ENCODE data around the gene CUEDC1.
A peak's percentile ranks its signal among the peaks of the same experiment; 100 is the strongest.

Gene CUEDC1, protein sequence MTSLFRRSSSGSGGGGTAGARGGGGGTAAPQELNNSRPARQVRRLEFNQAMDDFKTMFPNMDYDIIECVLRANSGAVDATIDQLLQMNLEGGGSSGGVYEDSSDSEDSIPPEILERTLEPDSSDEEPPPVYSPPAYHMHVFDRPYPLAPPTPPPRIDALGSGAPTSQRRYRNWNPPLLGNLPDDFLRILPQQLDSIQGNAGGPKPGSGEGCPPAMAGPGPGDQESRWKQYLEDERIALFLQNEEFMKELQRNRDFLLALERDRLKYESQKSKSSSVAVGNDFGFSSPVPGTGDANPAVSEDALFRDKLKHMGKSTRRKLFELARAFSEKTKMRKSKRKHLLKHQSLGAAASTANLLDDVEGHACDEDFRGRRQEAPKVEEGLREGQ

DNA sequence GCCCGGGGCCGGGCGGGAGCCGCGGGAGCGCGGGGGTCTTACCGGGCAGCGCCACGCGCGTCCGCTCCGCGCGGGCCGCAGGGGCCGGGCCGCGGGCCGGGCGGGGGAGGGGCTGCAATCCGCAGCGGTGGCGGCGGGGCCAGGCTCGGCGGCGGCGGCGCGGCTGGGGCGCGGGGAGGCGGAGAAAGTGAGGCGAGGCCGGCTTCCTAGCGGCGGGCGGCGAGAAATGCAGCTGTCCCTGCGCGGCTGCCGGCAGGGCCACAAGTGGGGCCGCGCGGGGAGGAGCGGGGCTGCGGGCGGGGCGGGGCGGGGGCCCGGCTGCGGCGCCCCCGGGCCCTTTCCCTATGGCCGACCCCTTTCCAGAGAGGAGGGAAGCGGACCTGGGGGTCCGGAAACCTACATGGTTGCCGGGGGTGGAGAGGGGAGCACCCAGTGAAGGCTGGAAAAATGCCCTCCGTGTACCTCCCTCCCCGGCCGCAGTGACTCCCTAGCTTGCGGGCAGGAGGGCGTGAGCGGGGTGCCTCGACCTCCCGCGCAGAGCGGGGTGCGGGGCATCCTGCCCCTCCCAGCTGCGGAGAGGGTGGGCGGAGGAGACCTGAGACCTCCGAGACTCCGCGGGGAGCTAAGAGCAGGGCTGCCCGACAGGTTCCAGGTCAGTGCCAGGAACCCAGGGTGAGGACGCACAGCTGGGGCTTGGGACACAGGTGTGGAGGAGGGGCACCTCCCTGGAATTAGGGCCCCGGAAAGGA lies at the start of gene CUEDC1:
Gene CUEDC1, minus strand, starts transcription at position 230 of the 749 bp plus-strand sequence. CDS start 69,848 bp downstream, outside the sequence.
- H3K4me3 ChIP-seq (ENCODE audit: low read depth, low read length): peak within 1 kb of the TSS; percentile 50

DNA sequence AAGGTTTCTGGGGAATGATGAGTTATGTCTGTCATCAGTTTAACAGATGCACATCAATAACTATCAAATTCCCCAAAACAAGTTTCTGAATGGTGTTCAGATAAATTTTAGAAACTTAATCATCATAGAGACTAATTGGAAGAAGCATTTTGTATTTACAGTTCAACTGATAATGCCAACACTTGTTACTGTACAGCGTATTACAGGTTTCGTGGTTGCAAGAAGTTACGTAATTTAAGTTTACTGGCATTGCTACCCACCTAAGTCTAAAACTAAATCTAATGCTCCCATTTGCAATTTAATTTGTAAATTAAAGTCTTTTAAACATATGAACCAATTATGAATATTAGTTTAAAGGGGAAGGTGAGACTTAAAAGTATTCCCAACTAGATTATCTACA lies 48.8 kb upstream of the CUEDC1 start:
- no peak overlapping the region for H3K4me3 ChIP-seq (ENCODE audit: low read depth, low read length)

DNA sequence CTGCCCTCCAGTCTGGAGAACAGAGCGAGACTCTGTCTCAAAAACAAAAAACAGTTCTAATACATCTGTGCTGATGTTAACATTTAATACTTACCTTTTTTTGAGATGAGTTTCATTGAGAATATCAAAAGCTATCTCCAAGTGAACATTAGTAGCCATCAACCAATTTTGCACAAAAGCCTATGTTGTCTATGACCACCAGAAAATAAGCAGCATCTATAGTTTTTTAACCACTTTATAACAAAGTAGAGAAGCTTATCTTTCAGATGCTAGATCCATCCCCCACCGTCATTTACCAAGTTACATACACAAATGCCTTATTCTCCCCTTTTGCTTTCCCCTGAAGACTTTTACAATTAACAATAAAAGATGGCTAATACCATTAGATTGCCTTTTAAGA lies 47.8 kb upstream of the CUEDC1 start:
- H3K4me3 ChIP-seq (ENCODE audit: low read depth, low read length): no peak overlapping the region

DNA sequence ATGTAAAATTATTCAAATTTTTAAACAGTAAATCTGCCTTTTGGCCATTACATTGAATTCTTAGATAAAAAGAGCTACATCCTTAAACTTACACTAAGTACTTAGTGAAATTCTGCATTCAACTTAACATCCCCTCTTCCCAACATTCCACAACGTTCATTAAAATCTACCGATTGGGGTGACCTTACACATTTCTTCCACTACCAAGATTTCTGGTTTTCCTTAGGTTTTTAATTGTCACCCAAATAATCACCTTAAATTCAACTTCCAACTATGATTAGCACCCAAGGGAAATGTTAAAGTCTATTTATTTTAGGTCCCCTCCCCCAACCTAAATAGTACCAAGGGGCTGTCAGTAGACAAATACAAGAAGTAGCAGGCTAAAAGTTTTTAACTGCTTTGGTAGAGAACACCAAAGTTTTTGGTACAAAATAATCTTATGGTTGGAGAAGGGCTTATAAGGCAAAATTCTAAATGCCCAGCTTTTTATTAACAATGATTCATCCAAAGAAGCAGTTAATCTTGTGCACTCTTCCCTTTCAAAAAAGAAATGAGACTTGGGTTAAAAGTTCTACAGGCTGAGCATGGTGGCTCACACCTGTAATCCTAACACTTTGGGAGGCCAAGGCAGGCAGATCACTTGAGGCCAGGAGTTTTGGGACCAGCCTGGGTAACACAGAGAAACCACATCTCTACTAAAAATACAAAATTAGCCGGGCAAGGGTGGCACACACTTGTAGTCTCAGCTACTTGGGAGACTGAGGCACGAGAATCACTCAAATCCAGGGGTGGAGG lies 47.1 kb upstream of the CUEDC1 start:
- H3K4me3 ChIP-seq (ENCODE audit: low read depth, low read length): no peak overlapping the region

DNA sequence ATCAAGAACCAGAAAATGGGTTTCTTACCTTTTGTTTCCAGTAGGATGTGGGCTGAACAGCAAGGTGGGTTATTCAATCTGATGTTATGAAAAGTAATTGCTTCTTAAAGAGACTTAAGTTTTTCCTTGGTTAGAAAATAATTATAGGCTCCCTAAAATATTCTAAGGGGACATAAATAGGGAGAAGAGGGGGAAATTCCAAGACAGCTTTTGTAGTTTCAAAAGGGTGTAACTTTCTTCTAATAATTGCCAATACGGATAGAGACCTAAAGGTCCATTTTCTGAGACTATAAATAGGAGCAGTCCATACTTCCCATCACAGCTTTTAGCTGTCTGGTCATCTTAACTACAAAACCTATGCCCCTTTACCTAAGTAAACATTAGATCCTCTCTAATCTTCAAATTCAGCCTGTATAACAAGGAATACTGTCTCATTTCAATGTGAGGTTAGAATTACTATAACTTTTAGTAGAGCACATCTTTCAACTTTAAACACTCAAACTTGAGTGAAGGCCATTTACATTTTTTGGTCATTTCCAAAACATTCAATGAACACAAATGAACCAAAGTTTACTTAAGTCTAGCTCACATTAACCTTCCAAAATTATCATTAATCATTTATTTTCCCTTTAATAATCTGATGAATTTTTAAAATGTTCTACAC lies 46.4 kb upstream of the CUEDC1 start:
- H3K4me3 ChIP-seq (ENCODE audit: low read depth, low read length): no peak overlapping the region

DNA sequence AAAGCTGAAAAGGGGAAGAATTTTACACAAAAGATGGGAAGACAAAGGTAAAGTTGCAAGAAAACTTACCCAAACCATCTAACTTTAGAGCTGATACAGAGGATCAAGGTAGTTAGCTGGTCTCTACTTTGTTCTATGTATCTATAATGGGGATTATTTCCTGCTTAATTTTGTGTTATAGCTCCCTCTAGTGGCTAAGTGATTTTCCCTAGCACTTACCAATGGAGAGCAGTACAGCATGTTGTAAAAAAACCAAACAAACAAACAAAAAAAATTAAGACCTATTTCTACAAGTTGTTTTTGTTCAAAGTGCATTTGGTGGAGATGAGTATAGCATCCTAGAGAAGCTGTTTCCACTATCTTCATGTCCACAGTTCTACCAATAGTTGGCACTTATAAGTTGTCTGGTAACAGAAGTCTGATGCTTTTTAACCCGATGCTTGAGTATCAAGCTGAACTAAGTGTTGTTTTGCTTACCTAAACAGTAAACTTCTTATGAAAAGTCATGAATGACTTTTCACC lies 44.3 kb upstream of the CUEDC1 start:
- no peak overlapping the region for H3K4me3 ChIP-seq (ENCODE audit: low read depth, low read length)

DNA sequence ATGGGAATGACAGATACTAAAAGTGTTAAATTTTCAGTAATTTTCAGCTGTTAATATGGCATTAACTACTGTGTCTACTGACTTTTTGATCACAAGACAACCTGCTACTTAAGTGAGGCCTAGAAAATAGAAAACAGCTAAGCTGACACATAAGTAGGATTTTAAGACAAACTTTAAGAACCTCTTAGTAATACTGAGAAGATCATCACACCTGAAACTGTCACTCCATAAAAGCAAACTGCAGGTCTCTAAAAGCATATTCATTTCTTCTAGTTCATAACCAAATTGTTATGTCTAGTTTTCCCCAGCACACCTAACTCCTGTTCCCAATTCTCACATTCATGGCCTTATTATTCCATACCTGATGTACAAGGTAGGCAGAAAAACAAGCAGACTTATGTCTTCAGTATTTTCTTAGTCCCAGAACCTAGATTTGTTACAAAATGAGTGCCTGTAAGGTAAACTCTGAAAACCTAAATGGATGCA lies 43.8 kb upstream of the CUEDC1 start:
- H3K4me3 ChIP-seq (ENCODE audit: low read depth, low read length): no peak overlapping the region

DNA sequence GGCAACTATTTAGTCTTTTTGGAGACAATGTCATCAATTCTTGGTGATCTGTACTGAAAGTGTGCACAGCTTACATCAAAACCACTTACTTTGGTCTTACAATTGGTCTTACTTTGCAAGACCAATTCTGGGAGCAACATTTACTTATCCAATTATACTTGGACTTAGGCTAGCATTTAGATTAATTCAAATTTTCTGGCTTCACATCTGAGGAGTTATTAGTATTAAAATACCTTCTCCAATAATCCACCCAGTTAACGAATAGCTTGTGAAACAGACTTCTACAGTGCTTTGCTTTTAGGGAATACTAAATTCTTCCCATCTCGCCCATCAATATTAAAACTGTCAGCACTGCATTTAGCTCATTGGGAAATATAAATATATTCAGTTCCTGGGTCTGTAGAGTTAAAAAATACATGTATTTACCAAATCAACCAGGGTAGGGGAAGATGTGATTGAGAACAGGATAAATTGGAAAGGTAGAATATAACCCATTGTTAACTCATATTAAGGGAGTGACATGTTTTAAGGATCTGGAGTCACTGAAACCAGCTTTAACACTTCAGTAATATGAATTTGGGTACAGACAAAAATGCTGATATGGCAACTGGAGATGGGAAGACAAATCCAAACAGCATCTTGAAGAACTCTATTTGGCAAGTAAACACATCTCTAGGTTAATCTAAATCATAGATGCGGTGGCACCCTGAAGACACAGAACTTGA lies 42.0 kb upstream of the CUEDC1 start:
- no peak overlapping the region for H3K4me3 ChIP-seq (ENCODE audit: low read depth, low read length)

DNA sequence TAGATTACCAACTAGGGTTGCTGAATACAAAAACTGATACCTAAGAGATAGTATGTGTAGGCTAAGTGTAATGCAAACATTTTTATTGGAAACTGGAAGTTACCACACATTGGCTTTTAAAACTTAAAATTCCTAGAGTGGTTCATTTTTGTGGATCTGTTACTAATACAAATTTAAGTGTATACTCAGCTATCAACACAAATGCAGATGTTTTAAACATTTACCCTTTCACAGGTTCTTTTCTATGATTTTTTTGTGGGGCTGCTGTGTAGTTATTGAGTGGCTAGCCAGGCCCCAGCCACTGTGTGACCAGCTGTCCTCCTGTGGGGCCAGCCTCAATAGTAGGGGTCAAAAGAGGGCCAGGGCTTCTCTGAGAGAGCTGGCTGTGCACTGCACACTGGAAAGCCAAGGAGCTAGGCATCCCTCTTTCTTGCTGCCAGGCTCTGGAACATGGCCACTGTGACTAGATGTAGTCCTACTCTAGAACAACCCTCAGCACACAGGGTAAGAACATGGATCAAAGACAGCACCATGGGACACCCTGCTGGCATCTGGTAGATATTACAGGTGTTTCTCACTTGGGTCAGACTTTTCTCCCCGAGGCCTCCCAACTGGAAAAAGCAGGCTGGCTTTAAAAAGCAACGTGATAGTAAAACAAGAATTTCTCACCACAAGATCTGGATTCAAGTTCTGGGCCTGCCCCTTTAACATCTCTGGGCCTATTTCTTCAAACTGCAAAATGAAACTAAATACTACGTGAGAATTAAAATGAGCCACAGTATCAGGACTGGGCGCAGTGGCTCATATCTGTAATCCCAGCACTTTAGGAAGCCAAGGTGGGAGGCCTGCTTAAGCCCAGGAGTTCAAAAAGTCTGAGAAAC lies 40.1 kb upstream of the CUEDC1 start:
- H3K4me3 ChIP-seq (ENCODE audit: low read depth, low read length): no peak overlapping the region

DNA sequence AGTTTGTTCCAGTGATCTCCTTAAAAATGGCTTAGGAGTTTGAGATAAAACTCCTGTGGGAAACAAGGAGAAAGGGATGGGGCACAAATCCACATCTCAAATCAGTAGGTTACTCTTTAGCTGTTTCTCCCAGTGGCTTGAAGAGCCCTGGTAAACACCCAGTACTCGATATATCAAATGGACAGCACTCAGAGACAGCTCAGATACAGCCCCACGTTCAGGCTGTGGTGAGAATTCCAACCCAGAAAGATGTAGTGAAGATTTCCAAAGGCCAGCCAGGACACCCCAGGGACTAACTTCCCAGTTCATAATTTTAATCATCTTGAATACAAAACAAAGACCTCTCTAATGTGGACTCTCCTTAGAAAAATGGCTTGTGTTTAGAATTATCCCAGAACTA lies 39.2 kb upstream of the CUEDC1 start:
- no peak overlapping the region for H3K4me3 ChIP-seq (ENCODE audit: low read depth, low read length)

DNA sequence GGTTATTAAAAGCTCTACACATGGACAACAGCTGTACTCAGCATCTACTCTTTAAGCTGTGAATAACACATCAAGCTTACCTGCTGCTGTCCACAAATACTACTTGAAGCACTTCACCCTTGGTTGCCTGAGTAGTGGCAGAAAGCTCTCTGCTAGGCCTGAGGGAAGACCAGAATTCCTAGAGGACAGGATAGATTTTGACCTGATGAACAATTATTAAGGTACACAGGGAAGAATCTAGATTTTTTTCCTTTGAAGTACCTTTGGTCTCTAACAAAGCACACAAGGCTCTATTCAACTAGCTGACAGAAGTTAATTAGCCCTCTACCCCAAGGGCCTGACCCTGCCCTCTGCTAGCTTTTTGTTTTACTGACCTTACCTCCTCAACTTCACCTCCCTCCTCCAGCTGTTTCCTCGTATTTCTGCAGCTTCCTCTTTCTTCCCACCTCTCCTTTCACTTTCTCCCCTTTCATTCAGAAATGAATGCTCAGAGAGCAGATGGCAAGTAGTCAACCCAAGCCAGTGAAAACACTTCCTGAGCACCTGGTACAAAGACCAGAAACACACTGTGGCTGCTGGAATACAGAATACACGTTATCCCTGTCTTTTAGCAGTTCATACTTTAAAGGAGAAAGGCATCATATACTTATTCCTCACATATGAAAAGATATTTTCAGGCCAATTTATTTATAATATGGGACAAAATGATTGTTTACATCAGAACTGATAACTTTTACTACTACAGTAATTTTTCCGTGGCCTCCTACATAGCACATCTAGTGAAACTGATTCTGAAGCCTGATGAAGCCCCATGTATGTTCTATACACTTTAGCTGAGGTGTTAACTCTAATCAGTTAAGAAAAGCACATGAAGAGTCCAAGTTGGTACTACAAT lies 38.5 kb upstream of the CUEDC1 start:
- H3K4me3 ChIP-seq (ENCODE audit: low read depth, low read length): no peak overlapping the region

DNA sequence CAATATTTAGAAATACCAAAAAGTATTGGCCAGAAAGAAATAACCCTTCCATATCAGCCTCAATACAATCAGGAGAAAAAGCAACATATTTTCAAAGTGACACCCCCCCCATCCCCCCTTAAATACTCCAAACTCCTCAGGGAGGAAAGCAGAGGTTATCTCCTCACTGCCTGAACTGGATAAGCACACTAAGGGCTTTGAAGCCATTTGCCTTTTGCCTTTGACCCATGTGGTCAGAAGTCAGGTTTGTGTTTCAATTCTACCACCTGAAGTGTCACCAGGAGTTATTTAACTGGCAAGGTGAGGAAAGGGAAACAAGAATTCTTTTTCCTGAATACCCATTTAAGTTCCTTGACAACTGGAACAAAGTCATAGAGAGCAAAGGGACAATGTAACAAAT lies 36.3 kb upstream of the CUEDC1 start:
- no peak overlapping the region for H3K4me3 ChIP-seq (ENCODE audit: low read depth, low read length)

DNA sequence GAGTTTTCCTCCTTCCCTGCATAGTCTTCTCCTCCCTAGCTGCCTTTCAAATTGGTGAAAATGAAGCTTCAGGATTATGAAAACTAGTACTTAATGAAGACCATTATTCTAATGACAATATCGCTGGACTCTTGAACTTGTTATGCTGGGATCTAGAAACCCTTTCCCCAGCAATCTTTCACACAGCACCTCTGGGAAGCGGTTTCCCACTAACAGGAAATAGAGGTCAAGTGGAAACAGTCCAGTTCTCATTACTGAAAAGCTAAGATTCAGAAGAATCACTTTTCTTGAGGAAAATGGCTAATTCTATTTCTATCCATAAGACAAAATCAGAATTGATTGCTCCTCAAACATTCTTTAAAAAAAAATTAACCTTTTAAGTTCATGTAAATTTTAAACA lies 34.8 kb upstream of the CUEDC1 start:
- H3K4me3 ChIP-seq (ENCODE audit: low read depth, low read length): no peak overlapping the region

DNA sequence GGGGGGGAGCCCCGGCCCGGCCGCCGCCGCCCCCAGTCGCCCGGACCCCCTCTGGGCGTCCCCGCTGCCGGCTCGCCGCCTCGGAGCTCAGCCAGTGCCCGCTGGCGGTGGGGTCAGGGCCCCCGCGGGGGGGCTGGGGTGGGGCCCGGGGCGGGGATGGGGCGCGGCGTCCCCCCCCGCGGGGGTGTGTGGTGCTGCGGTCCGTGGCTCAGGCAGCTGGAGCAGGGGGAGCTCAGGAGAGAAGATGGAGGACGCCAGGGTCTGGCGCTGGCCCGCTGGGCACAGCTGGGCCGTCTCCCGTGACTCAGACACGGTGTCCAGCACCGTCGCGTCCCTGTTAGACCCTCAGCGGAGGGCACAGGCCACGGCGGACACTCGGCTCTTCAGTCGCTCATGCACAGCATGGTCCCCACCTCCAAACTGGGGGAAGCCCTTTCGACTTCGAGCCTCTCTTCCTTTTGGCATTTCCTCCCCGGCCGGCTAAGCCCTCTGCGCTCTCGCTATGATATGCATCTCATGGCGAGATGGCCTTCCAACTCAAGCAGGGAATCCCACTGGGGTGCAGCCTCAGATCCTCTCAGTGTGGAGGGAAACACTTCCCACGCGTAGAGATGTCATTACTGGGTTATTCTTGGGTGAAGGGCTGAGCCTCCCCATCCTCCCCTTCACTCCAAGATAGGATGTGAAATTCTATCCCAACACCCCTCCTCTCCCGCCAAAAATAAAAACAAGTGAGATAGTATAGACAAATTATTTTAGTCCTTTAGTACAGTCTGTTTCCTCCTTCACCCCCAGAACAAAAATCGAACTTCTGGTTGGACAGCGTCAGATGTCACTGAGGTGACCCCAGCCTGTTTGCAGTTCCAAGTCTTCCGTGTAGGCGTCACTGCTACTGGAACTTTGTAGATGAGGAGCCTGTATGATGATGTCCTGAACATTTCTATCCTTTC lies 33.4 kb upstream of the CUEDC1 start:
- H3K4me3 ChIP-seq (ENCODE audit: low read depth, low read length): peak overlapping the region; percentile 75

DNA sequence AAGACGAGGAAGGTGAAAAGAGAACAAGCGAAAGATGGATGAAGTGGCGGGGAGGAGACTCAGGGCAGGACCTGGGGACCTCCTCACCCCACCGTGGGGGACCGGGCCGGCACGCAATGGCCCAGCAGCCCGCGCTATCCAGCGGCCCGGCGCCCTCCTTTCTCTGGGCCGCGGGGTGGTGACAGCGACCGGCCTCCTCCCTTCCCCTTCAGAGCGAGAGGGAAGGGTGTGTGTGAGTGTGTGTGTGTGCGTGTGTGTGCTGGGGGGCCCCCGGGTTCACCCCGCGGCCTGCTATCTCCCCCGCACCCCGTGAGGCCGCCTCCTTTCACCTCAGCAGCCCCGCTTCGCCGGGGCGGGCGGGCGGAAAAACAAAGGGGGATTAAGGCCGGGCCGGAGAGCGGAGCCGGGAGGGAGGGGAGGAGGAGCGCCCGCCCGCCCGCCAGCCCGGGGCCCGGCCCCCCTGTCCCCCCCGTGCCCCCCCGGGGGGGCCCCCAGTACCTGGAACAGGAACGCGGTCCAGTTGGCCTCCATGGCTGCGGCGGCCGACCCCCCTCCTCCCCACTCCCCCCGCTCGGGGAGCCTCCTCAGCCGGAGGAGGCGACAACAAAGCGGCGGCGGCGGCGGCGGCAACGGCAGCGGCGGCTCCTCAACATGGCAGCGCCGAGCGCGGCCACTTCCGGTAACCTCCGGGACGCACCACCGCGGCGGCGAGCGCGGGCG lies 32.5 kb upstream of the CUEDC1 start, which contains the start of gene VEZF1:
Gene VEZF1, minus strand, starts transcription at position 674 of the 720 bp plus-strand sequence. Its CDS starts 143 bp downstream, at position 531.
- peak within 1 kb of the TSS; percentile 78 for H3K4me3 ChIP-seq (ENCODE audit: low read depth, low read length)

All from iPS-11a (cell line).